Activated T-helper 17 cell treated with anti-CD3 and anti-CD28 coated beads, Interleukin-2, amount 50 U/mL, for 72 hours (primary cell): Measurements from ENCODE around the gene HELZ2. TPM values are rescaled to one million over a fixed set of nuclear protein-coding genes. Genes with fewer than 3 reads are reported as not detected.

Experiments used
- ATAC-seq: fragments of 150-1000 bp; cut with Tn5 transposase; replicated peaks from 2 replicates; pipeline ENCODE4 v1.10.0; 2021; ENCODE audit warnings: mild to moderate bottlenecking, moderate library complexity
- H3K27ac Mint-ChIP-seq: one replicate; pipeline ENCODE4 v1.8.0; 2022; ENCODE audit warnings: mixed read lengths
- H3K27me3 Mint-ChIP-seq: one replicate; pipeline ENCODE4 v1.8.0; 2022; ENCODE audit warnings: mixed read lengths
- H3K36me3 Mint-ChIP-seq: one replicate; pipeline ENCODE4 v1.8.0; 2022; ENCODE audit warnings: low read depth, mild to moderate bottlenecking, mixed read lengths
- H3K4me1 Mint-ChIP-seq: one replicate; pipeline ENCODE4 v1.8.0; 2022; ENCODE audit warnings: mixed read lengths
- H3K4me3 Mint-ChIP-seq: one replicate; pipeline ENCODE4 v1.8.0; 2022; ENCODE audit warnings: mild to moderate bottlenecking, mixed read lengths
- H3K9me3 Mint-ChIP-seq: one replicate; pipeline ENCODE4 v1.8.0; 2022; ENCODE audit warnings: mixed read lengths
- total RNA-seq, 2 donors: library from RNA; stranded (reverse); gene quantifications; one replicate each; pipeline ENCODE4 v1.2.3, GENCODE V29; 2022

HELZ2 gene
- total RNA-seq, 2 donors from 2014 or later = 8.2 to 12.6 TPM

GRCh38 chr20:63590218-63591146, 16.4 kb upstream of the HELZ2 start:
- H3K9me3 Mint-ChIP-seq = no peaks in the 10 kb centered on the region
- peaks cover 60% of the 10 kb centered on the region for H3K36me3 Mint-ChIP-seq
- no peak overlapping the region for H3K4me3 Mint-ChIP-seq
- no peak for ATAC-seq
- no peak overlapping the region for H3K27ac Mint-ChIP-seq
- no peaks in the 10 kb centered on the region for H3K27me3 Mint-ChIP-seq
- peaks cover 3% of the 10 kb centered on the region for H3K4me1 Mint-ChIP-seq

- peaks cover 3% of the 10 kb centered on the region for H3K4me1 Mint-ChIP-seq
- peaks cover 50% of the 10 kb centered on the region for H3K36me3 Mint-ChIP-seq
- no peak overlapping the region for H3K4me3 Mint-ChIP-seq
- no peak for ATAC-seq
- H3K27me3 Mint-ChIP-seq = no peaks in the 10 kb centered on the region
- H3K27ac Mint-ChIP-seq = no peak overlapping the region
- no peaks in the 10 kb centered on the region for H3K9me3 Mint-ChIP-seq
Observed at GRCh38 chr20:63589261-63590217, 15.5 kb upstream of the HELZ2 start.

DNA sequence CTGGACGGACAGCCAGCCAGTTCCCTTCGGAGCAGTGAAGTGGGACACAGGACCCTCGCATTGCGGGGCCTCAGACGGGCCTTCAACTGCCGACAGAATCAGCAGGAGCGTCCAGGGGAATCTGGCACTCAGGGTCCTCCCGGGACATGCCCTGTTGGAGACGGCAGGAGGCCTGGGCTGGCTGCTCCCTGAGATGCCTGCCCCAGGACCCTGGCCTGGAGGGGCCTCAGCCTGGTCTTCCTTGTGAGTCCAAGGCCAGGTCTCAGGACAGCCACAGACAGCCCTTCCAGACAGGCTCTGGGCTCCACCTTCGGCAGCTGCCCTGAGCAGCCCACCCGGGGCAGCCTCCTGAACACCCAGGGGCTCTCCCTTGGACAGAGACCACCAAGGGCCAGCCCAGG, 14.6 kb upstream of the HELZ2 start:
- ATAC-seq = no peak
- Mint-ChIP-seq H3K4me3 (no peak overlapping the region), H3K36me3 (peaks cover 41% of the 10 kb centered on the region), H3K4me1 (peaks cover 3% of the 10 kb centered on the region), H3K27ac (no peak overlapping the region), H3K9me3 (no peaks in the 10 kb centered on the region), H3K27me3 (no peaks in the 10 kb centered on the region)

GRCh38 chr20:63587776-63588591, 13.9 kb upstream of the HELZ2 start:
- H3K4me1 Mint-ChIP-seq = peaks cover 3% of the 10 kb centered on the region
- H3K36me3 Mint-ChIP-seq = peaks cover 35% of the 10 kb centered on the region
- no peaks in the 10 kb centered on the region for H3K9me3 Mint-ChIP-seq
- no peak for ATAC-seq
- no peaks in the 10 kb centered on the region for H3K27me3 Mint-ChIP-seq
- no peak overlapping the region for H3K27ac Mint-ChIP-seq
- H3K4me3 Mint-ChIP-seq = no peak overlapping the region

DNA sequence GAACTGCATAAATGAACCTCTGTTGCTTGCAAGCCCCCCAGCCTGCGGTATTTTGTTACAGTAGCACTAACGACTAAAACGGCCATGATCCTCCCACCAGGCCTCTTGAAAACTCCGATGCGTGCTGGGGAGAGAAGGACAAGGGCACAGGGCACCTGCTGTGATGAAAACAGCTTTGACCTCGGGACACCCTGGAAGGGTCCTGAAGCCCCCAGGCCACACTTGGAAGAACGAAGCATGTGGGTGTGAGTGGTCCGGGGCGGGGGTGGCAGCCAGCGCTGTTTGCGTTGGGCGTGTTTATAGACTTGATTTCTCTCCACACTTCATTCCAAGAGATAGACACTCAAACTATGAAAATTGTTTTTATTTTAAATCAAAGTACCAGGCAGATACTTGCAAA, 13.2 kb upstream of the HELZ2 start:
- no peak for ATAC-seq
- H3K4me1 Mint-ChIP-seq = peaks cover 3% of the 10 kb centered on the region
- no peaks in the 10 kb centered on the region for H3K9me3 Mint-ChIP-seq
- H3K27me3 Mint-ChIP-seq = no peaks in the 10 kb centered on the region
- peaks cover 33% of the 10 kb centered on the region for H3K36me3 Mint-ChIP-seq
- H3K4me3 Mint-ChIP-seq = no peak overlapping the region
- no peak overlapping the region for H3K27ac Mint-ChIP-seq

GRCh38 chr20:63586797-63587196, 12.8 kb upstream of the HELZ2 start:
- H3K4me1 Mint-ChIP-seq = peaks cover 3% of the 10 kb centered on the region
- H3K27ac Mint-ChIP-seq = no peak overlapping the region
- peaks cover 33% of the 10 kb centered on the region for H3K36me3 Mint-ChIP-seq
- no peaks in the 10 kb centered on the region for H3K27me3 Mint-ChIP-seq
- H3K9me3 Mint-ChIP-seq = no peaks in the 10 kb centered on the region
- no peak for ATAC-seq
- no peak overlapping the region for H3K4me3 Mint-ChIP-seq

- ATAC-seq = no peak
- H3K9me3 Mint-ChIP-seq = no peaks in the 10 kb centered on the region
- H3K4me1 Mint-ChIP-seq = peaks cover 3% of the 10 kb centered on the region
- H3K36me3 Mint-ChIP-seq = peaks cover 24% of the 10 kb centered on the region
- no peak overlapping the region for H3K4me3 Mint-ChIP-seq
- no peak overlapping the region for H3K27ac Mint-ChIP-seq
- H3K27me3 Mint-ChIP-seq = no peaks in the 10 kb centered on the region
Observed at GRCh38 chr20:63585616-63586565, 11.9 kb upstream of the HELZ2 start.

GRCh38 chr20:63582382-63583063, 8.5 kb upstream of the HELZ2 start:
- H3K36me3 Mint-ChIP-seq = no peaks in the 10 kb centered on the region
- no peaks in the 10 kb centered on the region for H3K27me3 Mint-ChIP-seq
- H3K4me1 Mint-ChIP-seq = no peaks in the 10 kb centered on the region
- no peaks in the 10 kb centered on the region for H3K9me3 Mint-ChIP-seq
- no peak overlapping the region for H3K27ac Mint-ChIP-seq
- H3K4me3 Mint-ChIP-seq = no peak overlapping the region
- no peak for ATAC-seq

GRCh38 chr20:63580796-63581461, 6.9 kb upstream of the HELZ2 start:
- Mint-ChIP-seq H3K27ac (no peak overlapping the region), H3K27me3 (peaks cover 3% of the 10 kb centered on the region), H3K9me3 (no peaks in the 10 kb centered on the region), H3K4me1 (no peaks in the 10 kb centered on the region), H3K4me3 (no peak overlapping the region), H3K36me3 (no peaks in the 10 kb centered on the region)
- ATAC-seq = peak; percentile 97

DNA sequence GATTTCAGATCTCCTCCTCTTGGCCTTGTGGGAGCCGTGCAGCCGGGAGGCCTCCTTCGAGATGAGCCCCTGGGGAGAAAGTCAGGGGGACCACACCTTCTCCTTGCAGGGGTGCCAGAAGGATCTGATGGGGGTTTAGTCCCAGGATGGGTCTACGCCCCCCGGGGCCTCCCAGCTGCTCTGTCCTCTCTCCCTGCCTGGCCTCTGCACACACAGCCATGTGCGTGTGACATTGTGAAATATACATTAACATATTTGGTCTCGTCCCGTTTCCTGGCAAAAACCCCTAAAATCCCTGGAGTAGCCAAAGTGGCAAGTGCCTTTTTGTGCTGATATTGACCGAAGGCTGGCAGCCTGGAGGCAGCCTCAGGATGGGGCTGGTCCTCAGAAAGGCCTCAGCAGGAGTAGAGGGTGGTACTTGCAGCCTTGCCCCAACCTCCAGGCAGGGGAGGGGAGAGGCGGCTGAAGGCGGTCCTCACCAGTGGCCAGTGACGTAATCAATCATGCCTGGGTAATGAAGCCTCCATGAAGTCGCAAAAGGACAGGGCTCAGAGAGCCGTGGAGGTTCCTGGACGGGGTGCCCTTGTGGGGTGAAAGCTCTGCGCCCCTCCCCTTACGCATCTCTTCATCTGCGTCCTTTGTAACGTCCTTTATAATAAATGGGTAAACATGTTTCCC, 5.1 kb upstream of the HELZ2 start:
- Mint-ChIP-seq H3K9me3 (no peaks in the 10 kb centered on the region), H3K4me3 (no peak overlapping the region), H3K27me3 (peaks cover 3% of the 10 kb centered on the region), H3K36me3 (no peaks in the 10 kb centered on the region), H3K4me1 (no peaks in the 10 kb centered on the region), H3K27ac (no peak overlapping the region)
- no peak for ATAC-seq

DNA sequence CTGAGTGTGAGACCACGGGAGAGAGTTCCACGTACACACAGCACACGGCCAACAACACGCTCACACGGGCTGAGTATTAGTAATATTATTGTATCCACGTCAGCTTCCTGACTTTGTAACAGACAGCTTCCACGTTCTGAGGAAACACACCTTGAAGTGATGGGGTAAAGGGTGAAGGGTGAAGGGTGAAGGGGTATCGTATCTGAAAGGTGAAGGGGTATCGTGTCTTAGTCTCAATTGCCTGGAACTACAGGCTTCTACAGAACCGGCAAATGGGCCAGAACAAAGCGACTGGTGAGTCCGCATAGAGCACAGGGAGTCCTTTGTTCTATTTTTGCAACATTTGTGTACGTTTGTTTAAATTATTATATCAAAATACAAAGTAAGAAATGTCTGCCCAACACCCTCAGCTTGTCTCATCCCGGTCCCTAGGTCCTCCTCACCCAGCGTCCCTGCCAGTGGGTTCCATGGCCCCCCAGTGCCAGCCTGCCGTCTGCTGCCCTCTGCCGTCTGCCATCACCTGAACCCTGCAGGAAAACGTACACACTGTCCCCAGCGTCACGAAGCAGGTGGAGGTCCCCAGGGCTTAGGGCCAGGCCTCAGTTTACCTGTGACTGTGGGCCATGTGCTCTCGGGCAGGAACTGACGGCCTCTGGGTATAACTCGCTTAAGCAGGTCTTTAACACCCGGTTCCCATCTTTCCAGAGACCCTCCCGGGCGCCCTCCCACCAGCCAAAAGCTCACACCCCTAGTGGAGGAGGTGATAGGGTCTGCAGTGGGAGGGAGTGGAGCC, 4.4 kb upstream of the HELZ2 start:
- Mint-ChIP-seq H3K36me3 (no peaks in the 10 kb centered on the region), H3K4me3 (no peak overlapping the region), H3K27me3 (peaks cover 3% of the 10 kb centered on the region), H3K27ac (no peak overlapping the region), H3K9me3 (no peaks in the 10 kb centered on the region), H3K4me1 (no peaks in the 10 kb centered on the region)
- no peak for ATAC-seq
